Activated T-helper 2 cell treated with anti-CD3 and anti-CD28 coated beads, Interferon-gamma antibody, Interleukin-2, Interleukin-4, amounts not matched to agents 10 μg/mL and 5 μg/mL and 100 μg/mL, durations not matched to agents 14 hours and 24 hours and 36 hours (primary cell): ENCODE results near the gene UBAC1. TPM values are rescaled to one million over a fixed set of nuclear protein-coding genes. Genes with fewer than 3 reads are reported as not detected.

ENCODE experiments used
- DNase-seq: peaks from one replicate; pipeline ENCODE4 v3.0.0; 2021; ENCODE audit warnings: low spot score
- H3K27ac Mint-ChIP-seq: one replicate; pipeline ENCODE4 v1.8.0; 2021; ENCODE audit warnings: mixed read lengths
- H3K27me3 Mint-ChIP-seq: one replicate; pipeline ENCODE4 v1.8.0; 2021; ENCODE audit warnings: low read depth, mixed read lengths
- H3K36me3 Mint-ChIP-seq: one replicate; pipeline ENCODE4 v1.8.0; 2021; ENCODE audit warnings: low read depth, mixed read lengths
- H3K4me1 Mint-ChIP-seq: one replicate; pipeline ENCODE4 v1.8.0; 2021; ENCODE audit warnings: low read depth, mixed read lengths
- H3K4me3 Mint-ChIP-seq: one replicate; pipeline ENCODE4 v1.8.0; 2021; ENCODE audit warnings: low read depth, mild to moderate bottlenecking, moderate library complexity, mixed read lengths
- H3K9me3 Mint-ChIP-seq: one replicate; pipeline ENCODE4 v1.8.0; 2021; ENCODE audit warnings: mixed read lengths
- intact Hi-C: fragments of 100-400 bp; cut with micrococcal nuclease; formaldehyde crosslinking; loops from one replicate; pipeline ENCODE4 v1.15.1; 2023
- total RNA-seq: library from RNA; stranded (reverse); gene quantifications from 2 replicates; pipeline ENCODE4 v1.2.3, GENCODE V29; 2022

Gene UBAC1
- total RNA-seq, 1 donor from 2014 or later, result 47.2 TPM

GRCh38 chr9:135886147-135886981 is 74.8 kb downstream of the UBAC1 start:
- H3K9me3 Mint-ChIP-seq, result no peaks in the 10 kb centered on the region

GRCh38 chr9:135885100-135885853 is 75.9 kb downstream of the UBAC1 start:
- no peak for DNase-seq
- Mint-ChIP-seq H3K36me3 (no peaks in the 10 kb centered on the region), H3K27ac (no peak overlapping the region), H3K4me1 (peaks cover 34% of the 10 kb centered on the region), H3K4me3 (no peak overlapping the region), H3K9me3 (no peaks in the 10 kb centered on the region), H3K27me3 (no peaks in the 10 kb centered on the region)
- intact Hi-C loops, result no loop called here

More at GRCh38 chr9:135886147-135886981, 74.8 kb downstream of the UBAC1 start:
- no peaks in the 10 kb centered on the region for H3K36me3 Mint-ChIP-seq
- intact Hi-C loops, result no loop called here
- peak overlapping the region; percentile 56 for H3K27ac Mint-ChIP-seq
- DNase-seq, result no peak
- no peaks in the 10 kb centered on the region for H3K27me3 Mint-ChIP-seq
- H3K4me1 Mint-ChIP-seq, result peaks cover 34% of the 10 kb centered on the region
- peak overlapping the region; percentile 61 for H3K4me3 Mint-ChIP-seq

- Mint-ChIP-seq H3K36me3 (no peaks in the 10 kb centered on the region), H3K27ac (no peak overlapping the region), H3K27me3 (no peaks in the 10 kb centered on the region), H3K4me3 (no peak overlapping the region), H3K4me1 (peaks cover 36% of the 10 kb centered on the region), H3K9me3 (no peaks in the 10 kb centered on the region)
- intact Hi-C loops, result no loop called here
- DNase-seq, result no peak
These were observed 76.7 kb downstream of the UBAC1 start for GRCh38 chr9:135884328-135885035.

- Mint-ChIP-seq H3K9me3 (no peaks in the 10 kb centered on the region), H3K27me3 (no peaks in the 10 kb centered on the region), H3K27ac (no peak overlapping the region), H3K4me1 (peaks cover 37% of the 10 kb centered on the region), H3K4me3 (no peak overlapping the region), H3K36me3 (no peaks in the 10 kb centered on the region)
- intact Hi-C loops, result no loop called here
- DNase-seq, result no peak
These were observed 77.6 kb downstream of the UBAC1 start for GRCh38 chr9:135883410-135884089.

Other genes starting within 250 kb of the UBAC1 start
- gene CAMSAP1, start 53.8 kb downstream of the UBAC1 start, total RNA-seq, result 44.2 and 44.4 TPM in 2 replicates
- 5.4 and 5.5 TPM in 2 replicates for gene NACC2, start 133.9 kb upstream of the UBAC1 start, total RNA-seq
- 43.1 and 43.5 TPM in 2 replicates for gene TMEM250, start 157.5 kb upstream of the UBAC1 start, total RNA-seq
- not detected in 2 replicates for gene LHX3, start 243.8 kb upstream of the UBAC1 start, total RNA-seq